Endothelial cell of umbilical vein (primary cell): Measurements from ENCODE around the gene FGFBP2. TPM values are rescaled to one million over a fixed set of nuclear protein-coding genes. Genes with fewer than 3 reads are reported as not detected.

ENCODE experiments used
- BruUV-seq: library from RNA; stranded (reverse); fragments of 400-500 nt; replicated peaks from 2 replicates; lab custom pipeline; 2021; lab: Mats Ljungman, UMichigan
- CTCF ChIA-PET: fragments of 300-600, 350-600 bp; sonication (Branson Sonifier 250); formaldehyde crosslinking; loops from one replicate; lab custom pipeline; 2021; ENCODE audit warnings: antibody characterized with exemption, inconsistent platforms; lab: Charles Lee
- POLR2A ChIA-PET: fragments of 300-600, 350-600 bp; sonication (Branson Sonifier 250); formaldehyde crosslinking; loops from one replicate; lab custom pipeline; 2021; ENCODE audit warnings: antibody characterized with exemption, inconsistent platforms; lab: Charles Lee
- DNase-seq: peaks from one replicate; pipeline ENCODE4 v3.0.0-alpha.2; 2011; ENCODE audit warnings: low read depth, low spot score
- FAIRE-seq: peaks from 2 replicates; lab custom pipeline; 2011; peaks lifted over from hg19 to GRCh38; lab: Jason Lieb, UNC
- H2AFZ ChIP-seq: 2 replicates; pipeline ENCODE4 v1.6.0; 2012; ENCODE audit warnings: low read depth, low read length, control low read depth, inconsistent platforms
- H3K27ac ChIP-seq: 2 replicates; pipeline ENCODE4 v1.5.1; 2011; ENCODE audit warnings: low read depth, mild to moderate bottlenecking, control low read depth, low read length, moderate library complexity; ENCODE audit not compliant: insufficient read depth
- H3K27me3 ChIP-seq, 2 experiments: 2 replicates each; pipeline versions ENCODE4 v1.6.0 to v1.6.1; 2011; ENCODE audit warnings: low read length in 2 of 2, mixed read lengths in 1 of 2; ENCODE audit not compliant: control insufficient read depth in 2 of 2, insufficient read depth in 2 of 2
- H3K36me3 ChIP-seq, 2 experiments: 2 replicates in 1 of 2; 3 replicates in 1 of 2; pipeline ENCODE4 v1.5.1; 2011; ENCODE audit warnings: low read length in 2 of 2, mild to moderate bottlenecking in 1 of 2, moderate library complexity in 1 of 2; ENCODE audit not compliant: control insufficient read depth in 2 of 2, insufficient read depth in 2 of 2; ENCODE audit errors: extremely low read depth in 1 of 2
- H3K4me1 ChIP-seq: 3 replicates; pipeline ENCODE4 v1.5.1; 2011; ENCODE audit warnings: mild to moderate bottlenecking, low read length; ENCODE audit not compliant: control insufficient read depth, insufficient read depth; ENCODE audit errors: extremely low read depth
- H3K4me2 ChIP-seq: 2 replicates; pipeline ENCODE4 v1.6.1; 2011; ENCODE audit warnings: low read length, control low read depth, mixed read lengths; ENCODE audit not compliant: insufficient read depth
- H3K4me3 ChIP-seq, 3 experiments: fragments of 200-600 bp in 1 of 3; sonication (generic), shearing (Covaris generic) in 1 of 3; replicated peaks in 1 of 3; 2 replicates each; pipeline ENCODE4 v1.5.1; 2011 to 2016; ENCODE audit warnings: control low read depth in 3 of 3, low read length in 3 of 3, mild to moderate bottlenecking in 2 of 3, inconsistent platforms in 1 of 3, low read depth in 1 of 3, moderate library complexity in 1 of 3; ENCODE audit not compliant: insufficient read depth in 1 of 3
- H3K79me2 ChIP-seq: 2 replicates; pipeline ENCODE4 v1.6.0; 2012; ENCODE audit warnings: low read length, inconsistent platforms; ENCODE audit not compliant: control insufficient read depth, insufficient read depth
- H3K9ac ChIP-seq: replicated peaks from 2 replicates; pipeline ENCODE3; 2011; ENCODE audit warnings: low read length, control low read depth; ENCODE audit not compliant: insufficient read depth; ENCODE audit errors: extremely low read depth
- H3K9me1 ChIP-seq: replicated peaks from 3 replicates; pipeline ENCODE4 v1.6.0; 2011; ENCODE audit warnings: mild to moderate bottlenecking, low read length; ENCODE audit not compliant: control insufficient read depth, insufficient read depth; ENCODE audit errors: extremely low read depth
- H3K9me3 ChIP-seq: replicated peaks from 2 replicates; pipeline ENCODE4 v1.5.1; 2012; ENCODE audit warnings: low read length, inconsistent platforms; ENCODE audit not compliant: control insufficient read depth, insufficient read depth
- H4K20me1 ChIP-seq: replicated peaks from 2 replicates; pipeline ENCODE3; 2011; ENCODE audit warnings: mild to moderate bottlenecking, low read length; ENCODE audit not compliant: control insufficient read depth, insufficient read depth; ENCODE audit errors: extremely low read depth
- CTCF ChIP-seq, 2 donors: IDR thresholded peaks; 1 replicate in 1 of 2; 2 replicates in 1 of 2; pipeline ENCODE4 v1.5.1; 2011; ENCODE audit warnings: low read length in 2 of 2, mild to moderate bottlenecking in 2 of 2, moderate library complexity in 2 of 2, control low read depth in 1 of 2, inconsistent platforms in 1 of 2, low read depth in 1 of 2; ENCODE audit not compliant: insufficient read depth in 1 of 2; ENCODE audit errors: extremely low read depth in 1 of 2
- EZH2 ChIP-seq: IDR thresholded peaks from 2 replicates; pipeline ENCODE4 v1.6.1; 2012; ENCODE audit warnings: borderline replicate concordance, low read depth, mild to moderate bottlenecking, moderate library complexity, low read length, inconsistent platforms; ENCODE audit not compliant: severe bottlenecking
- FOS ChIP-seq: IDR thresholded peaks from 2 replicates; pipeline ENCODE4 v1.6.1; 2011; ENCODE audit warnings: mild to moderate bottlenecking, low read length, moderate library complexity, borderline replicate concordance; ENCODE audit not compliant: insufficient read depth
- GATA2 ChIP-seq: IDR thresholded peaks from 2 replicates; pipeline ENCODE4 v1.7.0; 2011; ENCODE audit warnings: low read depth, mild to moderate bottlenecking, moderate library complexity, mixed read lengths, low read length; ENCODE audit not compliant: insufficient read length, insufficient read depth
- JUN ChIP-seq: IDR thresholded peaks from 2 replicates; pipeline ENCODE4 v1.6.1; 2011; ENCODE audit warnings: borderline replicate concordance, low read depth; ENCODE audit not compliant: insufficient read length, insufficient read depth
- MAX ChIP-seq: IDR thresholded peaks from 2 replicates; pipeline ENCODE4 v1.6.1; 2011; ENCODE audit not compliant: insufficient read depth, insufficient read length
- MYC ChIP-seq: IDR thresholded peaks from one replicate; pipeline ENCODE4 v1.6.1; 2011; ENCODE audit warnings: mild to moderate bottlenecking, low read depth, low read length
- POLR2A ChIP-seq: IDR thresholded peaks from 2 replicates; pipeline ENCODE4 v1.6.1; 2012; ENCODE audit warnings: low read depth, mild to moderate bottlenecking, control low read depth, low read length
- POLR2AphosphoS5 ChIP-seq: IDR thresholded peaks from 2 replicates; pipeline ENCODE4 v1.6.1; 2012; ENCODE audit warnings: low read depth, mild to moderate bottlenecking, control low read depth, low read length, moderate library complexity; ENCODE audit not compliant: insufficient read depth
- dilution Hi-C: fragments of 300-500 bp; cut with MboI; formaldehyde crosslinking; loops from one replicate; pipeline ENCODE4 v1.15.0; 2019; ENCODE audit warnings: low sequenced_read_pairs; ENCODE audit not compliant: extremely low pct_ligation_motif_present
- intact Hi-C: fragments of 100-400 bp; cut with micrococcal nuclease; formaldehyde crosslinking; loops from one replicate; pipeline ENCODE4 v1.10.0; 2022
- polyA plus RNA-seq, 4 experiments: library from polyadenylated mRNA; depleted of rRNA in 3 of 4; stranded (reverse) in 3 of 4; unstranded in 1 of 4; fragments of >200 nt; gene quantifications; 2 replicates each; pipeline versions ENCODE4 v1.2.1 to v1.2.3, GENCODE V29; 2011 to 2012; ENCODE audit warnings: missing spikeins in 1 of 4
- total RNA-seq: library from RNA; stranded (reverse); gene quantifications from 2 replicates; pipeline ENCODE4 v1.2.3, GENCODE V29; 2021

The FGFBP2 gene
- total and polyA plus RNA-seq, 2 donors (not counting 3 experiments of a cell fraction or from before 2014, with no cell fraction given): not detected

- dilution Hi-C loops: no loop called here
- Histone ChIP-seq H4K20me1 (no peaks in the 10 kb centered on the region), H3K4me3 (no peak overlapping the region), H3K27me3 (peaks cover 0 to 7% of the 10 kb centered on the region in 2 experiments), H2AFZ (no peak overlapping the region), H3K27ac (no peak overlapping the region), H3K79me2 (no peaks in the 10 kb centered on the region), H3K36me3 (no peaks in the 10 kb centered on the region), H3K4me2 (no peak overlapping the region), H3K4me1 (no peaks in the 10 kb centered on the region), H3K9me3 (no peaks in the 10 kb centered on the region), H3K9me1 (no peaks in the 10 kb centered on the region), H3K9ac (no peak overlapping the region)
- no TSS peak for BruUV-seq
- TF ChIP-seq GATA2: no peak
- no peak for TF ChIP-seq MAX
- TF ChIP-seq POLR2AphosphoS5: no peak
- TF ChIP-seq MYC: no peak
- TF ChIP-seq POLR2A: no peak
- TF ChIP-seq CTCF (IDR thresholded peaks at IDR 0.05; ENCODE audit: extremely low read depth in 1 of 2, insufficient read depth in 1 of 2, low read depth in 1 of 2, low read length in 2 of 2): no peak
- no peak for TF ChIP-seq JUN
- TF ChIP-seq EZH2: no peak
- no peak for TF ChIP-seq FOS
- intact Hi-C loops: no loop called here
- no peak for DNase-seq
- POLR2A ChIA-PET: no interaction called here
- FAIRE-seq: no peak
- CTCF ChIA-PET: interaction anchor here (1.1 to 2.1 kb wide), 3 partner anchors 18 to 56 kb away, joined by 5 to 7 read pairs (median 6); no protein-coding TSS in a partner anchor
These were observed 24.8 kb downstream of the FGFBP2 start for GRCh38 chr4:15938182-15938581.
